Thyroid gland (tissue), 4 donors: Measurements from ENCODE around the gene SLC6A16. TPM values are rescaled to one million over a fixed set of nuclear protein-coding genes. Genes with fewer than 3 reads are reported as not detected.

ENCODE experiments used
- DNase-seq, 2 donors: peaks; one replicate each; pipeline ENCODE4 v3.0.0-alpha.2; 2019
- H3K27ac ChIP-seq, 3 donors: fragments of 200-600 bp; sonication (generic); 1 replicate in 2 of 3; 2 replicates in 1 of 3; pipeline ENCODE4 v1.5.1; 2016 to 2019; ENCODE audit warnings: mild to moderate bottlenecking in 1 of 3, moderate library complexity in 1 of 3
- H3K27me3 ChIP-seq: fragments of 200-600 bp; sonication (generic); one replicate; pipeline ENCODE4 v1.5.1; 2019
- H3K36me3 ChIP-seq, 2 donors: fragments of 200-600 bp; sonication (generic); one replicate each; pipeline ENCODE4 v1.5.1; 2016 to 2019
- H3K4me1 ChIP-seq, 2 donors: fragments of 200-600 bp; sonication (generic); one replicate each; pipeline ENCODE4 v1.5.1; 2017 to 2019
- H3K4me3 ChIP-seq, 3 donors: fragments of 200-600 bp; sonication (generic); replicated peaks in 1 of 3; 1 replicate in 2 of 3; 2 replicates in 1 of 3; pipeline ENCODE4 v1.5.1; 2016; ENCODE audit warnings: mild to moderate bottlenecking in 1 of 3
- H3K9me3 ChIP-seq: fragments of 200-600 bp; sonication (generic); one replicate; pipeline ENCODE4 v1.5.1; 2017
- POLR2A ChIP-seq, 2 donors: fragments of 450-650 bp; IDR thresholded peaks; one replicate each; pipeline ENCODE4 v1.6.1; 2017; ENCODE audit warnings: antibody characterized with exemption in 2 of 2, mild to moderate bottlenecking in 2 of 2, moderate library complexity in 1 of 2
- WGBS, 2 donors: methylation state at CpG; one replicate each; pipeline ENCODE4 v1.1.5; 2017; 5-methylcytosine and 5-hydroxymethylcytosine counted together
- intact Hi-C: fragments of 100-400 bp; cut with DNase I; formaldehyde crosslinking; loops from one replicate; pipeline ENCODE4 v1.15.1; 2023
- microRNA-seq: library from miRNA; unstranded; fragments of <30 nt; microRNA quantifications from one replicate; pipeline ENCODE4, GENCODE V29; 2016
- small RNA-seq: library from RNA; depleted of rRNA; stranded (forward); fragments of <200 nt; gene quantifications from one replicate; pipeline ENCODE3, GENCODE V24; 2016
- total RNA-seq, 4 donors: library from RNA; depleted of rRNA; stranded (reverse); fragments of >200 nt; gene quantifications; one replicate each; pipeline ENCODE4 v1.2.3, GENCODE V29; 2016
- TF ChIP-seq, protein P1 (sequence below), 6 experiments: fragments of 200-600 bp in 3 of 6; fragments of 450-650 bp in 3 of 6; sonication (generic) in 3 of 6; IDR thresholded peaks; one replicate each; pipeline ENCODE4 v1.5.1; 2016 to 2019; ENCODE audit warnings: antibody characterized with exemption in 6 of 6, mild to moderate bottlenecking in 2 of 6, inconsistent platforms in 1 of 6, moderate library complexity in 1 of 6

Gene SLC6A16
- total RNA-seq, 4 donors from 2014 or later = 0.24 to 7.8 (median 1.4) TPM

DNA sequence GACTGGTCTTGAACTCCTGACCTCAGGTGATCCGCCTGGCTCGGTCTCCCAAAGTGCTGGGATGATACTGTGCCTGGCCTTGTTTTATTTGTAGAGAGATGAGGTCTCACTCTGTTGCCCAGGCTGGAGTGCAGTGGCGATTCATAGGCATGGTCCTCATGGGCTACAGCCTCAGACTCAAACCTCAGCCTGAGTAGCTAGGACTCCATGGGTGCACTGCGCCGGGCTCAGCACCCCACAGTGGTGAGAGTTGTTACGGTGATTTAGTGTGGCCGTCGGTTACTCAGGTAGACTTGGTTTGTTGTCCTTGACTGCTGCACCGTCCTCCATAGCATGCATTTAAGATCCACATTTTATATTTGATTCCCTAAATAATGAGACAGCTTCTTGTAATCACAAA lies 80.7 kb downstream of the SLC6A16 start:
- DNase-seq = no peak
- Histone ChIP-seq H3K4me1 (no peaks in the 10 kb centered on the region), H3K27me3 (no peaks in the 10 kb centered on the region), H3K4me3 (no peak overlapping the region), H3K27ac (no peak overlapping the region), H3K36me3 (no peaks in the 10 kb centered on the region), H3K9me3 (no peaks in the 10 kb centered on the region)
- intact Hi-C loops = no loop called here
- WGBS, 2 donors = 97% methylated on average over 9 of the region's 9 CpGs
- TF ChIP-seq, protein P1, sequence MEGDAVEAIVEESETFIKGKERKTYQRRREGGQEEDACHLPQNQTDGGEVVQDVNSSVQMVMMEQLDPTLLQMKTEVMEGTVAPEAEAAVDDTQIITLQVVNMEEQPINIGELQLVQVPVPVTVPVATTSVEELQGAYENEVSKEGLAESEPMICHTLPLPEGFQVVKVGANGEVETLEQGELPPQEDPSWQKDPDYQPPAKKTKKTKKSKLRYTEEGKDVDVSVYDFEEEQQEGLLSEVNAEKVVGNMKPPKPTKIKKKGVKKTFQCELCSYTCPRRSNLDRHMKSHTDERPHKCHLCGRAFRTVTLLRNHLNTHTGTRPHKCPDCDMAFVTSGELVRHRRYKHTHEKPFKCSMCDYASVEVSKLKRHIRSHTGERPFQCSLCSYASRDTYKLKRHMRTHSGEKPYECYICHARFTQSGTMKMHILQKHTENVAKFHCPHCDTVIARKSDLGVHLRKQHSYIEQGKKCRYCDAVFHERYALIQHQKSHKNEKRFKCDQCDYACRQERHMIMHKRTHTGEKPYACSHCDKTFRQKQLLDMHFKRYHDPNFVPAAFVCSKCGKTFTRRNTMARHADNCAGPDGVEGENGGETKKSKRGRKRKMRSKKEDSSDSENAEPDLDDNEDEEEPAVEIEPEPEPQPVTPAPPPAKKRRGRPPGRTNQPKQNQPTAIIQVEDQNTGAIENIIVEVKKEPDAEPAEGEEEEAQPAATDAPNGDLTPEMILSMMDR (IDR thresholded peaks at IDR 0.05) = no peak
- no peak for TF ChIP-seq POLR2A (IDR thresholded peaks at IDR 0.05)

DNA sequence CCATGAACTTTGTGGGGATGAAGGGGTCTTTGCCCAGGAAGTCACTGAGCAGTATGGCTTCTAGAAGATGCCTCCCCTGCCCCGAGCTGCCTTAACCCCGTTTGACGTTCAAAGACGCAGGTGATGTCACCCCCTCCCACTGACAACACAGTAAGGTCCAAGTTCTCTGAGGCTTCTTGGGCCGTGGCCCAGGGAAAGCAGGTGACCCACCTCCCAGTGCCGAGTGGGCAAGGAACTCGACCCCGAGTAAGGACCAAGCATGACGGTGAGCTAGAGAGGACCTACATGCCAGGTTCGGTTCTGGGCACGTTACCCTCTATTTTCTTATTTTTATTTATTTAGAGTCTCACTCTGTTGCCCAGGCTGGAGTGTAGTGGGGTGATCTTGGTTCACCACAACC lies 81.3 kb downstream of the SLC6A16 start:
- H3K27me3 ChIP-seq = no peaks in the 10 kb centered on the region
- no peak overlapping the region for H3K4me3 ChIP-seq
- WGBS, 2 donors = 80 to 83% methylated on average over 11 of the region's 11 CpGs
- H3K36me3 ChIP-seq = no peaks in the 10 kb centered on the region
- H3K4me1 ChIP-seq = no peaks in the 10 kb centered on the region
- intact Hi-C loops = no loop called here
- DNase-seq = no peak
- no peak overlapping the region for H3K27ac ChIP-seq
- TF ChIP-seq, protein P1 (IDR thresholded peaks at IDR 0.05) = no peak
- TF ChIP-seq POLR2A (IDR thresholded peaks at IDR 0.05) = no peak
- no peaks in the 10 kb centered on the region for H3K9me3 ChIP-seq

- Histone ChIP-seq H3K9me3 (no peaks in the 10 kb centered on the region), H3K4me1 (no peaks in the 10 kb centered on the region), H3K36me3 (no peaks in the 10 kb centered on the region), H3K27ac (no peak overlapping the region), H3K4me3 (no peak overlapping the region), H3K27me3 (no peaks in the 10 kb centered on the region)
- intact Hi-C loops = no loop called here
- 42 to 45% methylated on average over 6 of the region's 6 CpGs for WGBS, 2 donors
- DNase-seq = no peak
- TF ChIP-seq, protein P1 (IDR thresholded peaks at IDR 0.05) = no peak
- no peak for TF ChIP-seq POLR2A (IDR thresholded peaks at IDR 0.05)
These were observed 81.9 kb downstream of the SLC6A16 start for GRCh38 chr19:49243129-49243528.

GRCh38 chr19:49241769-49242168 lies 83.2 kb downstream of the SLC6A16 start:
- WGBS, 2 donors = 79 to 92% methylated on average over 7 of the region's 7 CpGs
- no peak overlapping the region for H3K4me3 ChIP-seq
- intact Hi-C loops = no loop called here
- TF ChIP-seq, protein P1 (IDR thresholded peaks at IDR 0.05) = no peak
- no peak for TF ChIP-seq POLR2A (IDR thresholded peaks at IDR 0.05)
- no peaks in the 10 kb centered on the region for H3K36me3 ChIP-seq
- H3K9me3 ChIP-seq = no peaks in the 10 kb centered on the region
- no peak for DNase-seq
- no peaks in the 10 kb centered on the region for H3K27me3 ChIP-seq
- no peak overlapping the region for H3K27ac ChIP-seq
- H3K4me1 ChIP-seq = no peaks in the 10 kb centered on the region

Small RNAs within 50 kb of the gene (microRNA-seq; reads per million reads assigned to microRNA genes)
- not detected for gene MIR4324

Small RNAs within 50 kb of the gene (small RNA-seq; reads per million reads assigned to genes)
- gene MIR4324 = not detected

Other genes starting within 250 kb of the SLC6A16 start
- 100 to 1,000 TPM; 253 to 388 (median 305) TPM for gene SNRNP70, start 239.7 kb downstream of the SLC6A16 start, total RNA-seq
- 10 to 100 TPM; 10.5 to 17.7 (median 13.8) TPM for gene LIN7B, start 210.8 kb downstream of the SLC6A16 start, total RNA-seq
- gene C19orf73, start 206.0 kb downstream of the SLC6A16 start, total RNA-seq = 10 to 100 TPM in 1 of 4 donors, 1 to 10 TPM in 3; 1.7 to 13.4 (median 6.1) TPM
- gene PPFIA3, start 205.6 kb downstream of the SLC6A16 start, total RNA-seq = 1 to 10 TPM; 4.6 to 7.4 (median 5.3) TPM
- gene HRC, start 169.8 kb downstream of the SLC6A16 start, total RNA-seq = 1 to 10 TPM; 1.1 to 4.1 (median 2.1) TPM
- gene TRPM4, start 167.4 kb downstream of the SLC6A16 start, total RNA-seq = 10 to 100 TPM; 18.4 to 36.4 (median 26.1) TPM
- gene CD37, start 10.2 kb upstream of the SLC6A16 start, total RNA-seq = 1 to 10 TPM; 2.1 to 9.7 (median 5.4) TPM
- 10 to 100 TPM in 3 of 4 donors, 1 to 10 TPM in 1; 6.9 to 19.5 (median 13.7) TPM for gene TEAD2, start 37.2 kb upstream of the SLC6A16 start, total RNA-seq
- 1 to 10 TPM in 1 of 4 donors, not detected in 3; 1.3 TPM for gene DKKL1, start 38.7 kb upstream of the SLC6A16 start, total RNA-seq
- 1 to 10 TPM in 1 of 4 donors, not detected in 3; 1.3 TPM for gene KASH5, start 63.1 kb upstream of the SLC6A16 start, total RNA-seq
- not detected for gene PTH2, start 98.2 kb upstream of the SLC6A16 start, total RNA-seq
- gene GFY, start 100.2 kb upstream of the SLC6A16 start, total RNA-seq = not detected
- gene SLC17A7, start 116.3 kb upstream of the SLC6A16 start, total RNA-seq = 1 to 10 TPM in 3 of 4 donors, under 1 TPM in 1; 0.73 to 1.5 (median 1.3) TPM
- gene PIH1D1, start 126.6 kb upstream of the SLC6A16 start, total RNA-seq = 100 to 1,000 TPM in 2 of 4 donors, 10 to 100 TPM in 2; 69.7 to 125 (median 99.8) TPM
- 10 to 100 TPM; 32.5 to 39.5 (median 34.2) TPM for gene ALDH16A1, start 128.0 kb upstream of the SLC6A16 start, total RNA-seq
- gene FLT3LG, start 149.0 kb upstream of the SLC6A16 start, total RNA-seq = 1 to 10 TPM; 2.8 to 7.3 (median 6.3) TPM
- 1,000 to 10,000 TPM; 1,542 to 2,853 (median 2,123) TPM for gene RPL13A, start 162.4 kb upstream of the SLC6A16 start, total RNA-seq
- gene RPS11, start 171.2 kb upstream of the SLC6A16 start, total RNA-seq = 1,000 to 10,000 TPM; 1,543 to 4,390 (median 2,518) TPM
- gene FCGRT, start 187.5 kb upstream of the SLC6A16 start, total RNA-seq = 100 to 1,000 TPM; 149 to 248 (median 180) TPM
- 10 to 100 TPM in 3 of 4 donors, 1 to 10 TPM in 1; 9.7 to 12.6 (median 11.3) TPM for gene RCN3, start 202.8 kb upstream of the SLC6A16 start, total RNA-seq